Measurements from ENCODE around the gene HSPG2.

The HSPG2 gene

GRCh38 chr1:21868941-21869454, 68.1 kb downstream of the HSPG2 start:
- Histone ChIP-seq H3K4me1 (ENCODE audit: control insufficient read depth, insufficient read depth, low read length, unreplicated experiment) (peaks cover 19% of the 10 kb centered on the region), H3K79me2 (ENCODE audit: control insufficient read depth, insufficient read depth, low read length, unreplicated experiment) (no peaks in the 10 kb centered on the region), H2AFZ (ENCODE audit: low read length, unreplicated experiment) (no peak overlapping the region), H3K27me3 (ENCODE audit: insufficient read depth, low read length) (no peaks in the 10 kb centered on the region), H3K27ac (ENCODE audit: low read depth, low read length) (no peak overlapping the region), H3K4me3 (ENCODE audit: low read depth, low read length) (no peak overlapping the region), H3K36me3 (ENCODE audit: insufficient read depth, low read length) (0 out of 2 replicates have a peak, but pooled peaks cover 10% of the 10 kb centered on the region)

- no peak overlapping the region for H3K27ac ChIP-seq (ENCODE audit: low read depth, low read length)
- H3K4me3 ChIP-seq (ENCODE audit: low read depth, low read length) = no peak overlapping the region
- H3K4me1 ChIP-seq (ENCODE audit: control insufficient read depth, insufficient read depth, low read length, unreplicated experiment) = peaks cover 19% of the 10 kb centered on the region
- H3K36me3 ChIP-seq (ENCODE audit: insufficient read depth, low read length) = 0 out of 2 replicates have a peak, but pooled peaks cover 10% of the 10 kb centered on the region
- H3K27me3 ChIP-seq (ENCODE audit: insufficient read depth, low read length) = no peaks in the 10 kb centered on the region
- no peak overlapping the region for H2AFZ ChIP-seq (ENCODE audit: low read length, unreplicated experiment)
- H3K79me2 ChIP-seq (ENCODE audit: control insufficient read depth, insufficient read depth, low read length, unreplicated experiment) = no peaks in the 10 kb centered on the region
These were observed 68.6 kb downstream of the HSPG2 start for GRCh38 chr1:21868482-21868881.

- H3K79me2 ChIP-seq (ENCODE audit: control insufficient read depth, insufficient read depth, low read length, unreplicated experiment) = no peaks in the 10 kb centered on the region
- H3K27me3 ChIP-seq (ENCODE audit: insufficient read depth, low read length) = no peaks in the 10 kb centered on the region
- H3K27ac ChIP-seq (ENCODE audit: low read depth, low read length) = no peak overlapping the region
- peaks cover 20% of the 10 kb centered on the region for H3K4me1 ChIP-seq (ENCODE audit: control insufficient read depth, insufficient read depth, low read length, unreplicated experiment)
- no peak overlapping the region for H3K4me3 ChIP-seq (ENCODE audit: low read depth, low read length)
- H3K36me3 ChIP-seq (ENCODE audit: insufficient read depth, low read length) = 0 out of 2 replicates have a peak, but pooled peaks cover 10% of the 10 kb centered on the region
- H2AFZ ChIP-seq (ENCODE audit: low read length, unreplicated experiment) = no peak overlapping the region
These were observed 69.6 kb downstream of the HSPG2 start for GRCh38 chr1:21867451-21867996.

- Histone ChIP-seq H3K79me2 (ENCODE audit: control insufficient read depth, insufficient read depth, low read length, unreplicated experiment) (no peaks in the 10 kb centered on the region), H3K27me3 (ENCODE audit: insufficient read depth, low read length) (no peaks in the 10 kb centered on the region), H3K4me1 (ENCODE audit: control insufficient read depth, insufficient read depth, low read length, unreplicated experiment) (peaks cover 29% of the 10 kb centered on the region), H2AFZ (ENCODE audit: low read length, unreplicated experiment) (no peak overlapping the region), H3K27ac (ENCODE audit: low read depth, low read length) (no peak overlapping the region), H3K36me3 (ENCODE audit: insufficient read depth, low read length) (0 out of 2 replicates have a peak, but pooled peaks cover 12% of the 10 kb centered on the region), H3K4me3 (ENCODE audit: low read depth, low read length) (no peak overlapping the region)
These were observed 70.4 kb downstream of the HSPG2 start for GRCh38 chr1:21866707-21867043.

- Histone ChIP-seq H2AFZ (ENCODE audit: low read length, unreplicated experiment) (no peak overlapping the region), H3K27me3 (ENCODE audit: insufficient read depth, low read length) (no peaks in the 10 kb centered on the region), H3K4me3 (ENCODE audit: low read depth, low read length) (no peak overlapping the region), H3K4me1 (ENCODE audit: control insufficient read depth, insufficient read depth, low read length, unreplicated experiment) (peaks cover 30% of the 10 kb centered on the region), H3K36me3 (ENCODE audit: insufficient read depth, low read length) (peaks cover 17% of the 10 kb centered on the region; the same call in 1 of the 2 replicates), H3K79me2 (ENCODE audit: control insufficient read depth, insufficient read depth, low read length, unreplicated experiment) (no peaks in the 10 kb centered on the region), H3K27ac (ENCODE audit: low read depth, low read length) (no peak overlapping the region)
These were observed 71.0 kb downstream of the HSPG2 start for GRCh38 chr1:21865943-21866706.

- Histone ChIP-seq H3K27ac (ENCODE audit: low read depth, low read length) (no peak overlapping the region), H2AFZ (ENCODE audit: low read length, unreplicated experiment) (no peak overlapping the region), H3K4me3 (ENCODE audit: low read depth, low read length) (no peak overlapping the region), H3K36me3 (ENCODE audit: insufficient read depth, low read length) (peaks cover 22% of the 10 kb centered on the region; the same call in 1 of the 2 replicates), H3K4me1 (ENCODE audit: control insufficient read depth, insufficient read depth, low read length, unreplicated experiment) (peaks cover 27% of the 10 kb centered on the region), H3K79me2 (ENCODE audit: control insufficient read depth, insufficient read depth, low read length, unreplicated experiment) (no peaks in the 10 kb centered on the region), H3K27me3 (ENCODE audit: insufficient read depth, low read length) (no peaks in the 10 kb centered on the region)
These were observed 71.5 kb downstream of the HSPG2 start for GRCh38 chr1:21865609-21865942.

GRCh38 chr1:21864730-21865129, 72.4 kb downstream of the HSPG2 start:
- H3K27me3 ChIP-seq (ENCODE audit: insufficient read depth, low read length) = no peaks in the 10 kb centered on the region
- H2AFZ ChIP-seq (ENCODE audit: low read length, unreplicated experiment) = no peak overlapping the region
- H3K79me2 ChIP-seq (ENCODE audit: control insufficient read depth, insufficient read depth, low read length, unreplicated experiment) = no peaks in the 10 kb centered on the region
- H3K4me1 ChIP-seq (ENCODE audit: control insufficient read depth, insufficient read depth, low read length, unreplicated experiment) = peaks cover 19% of the 10 kb centered on the region
- H3K4me3 ChIP-seq (ENCODE audit: low read depth, low read length) = no peak overlapping the region
- H3K36me3 ChIP-seq (ENCODE audit: insufficient read depth, low read length) = peaks cover 29% of the 10 kb centered on the region; the same call in 1 of the 2 replicates
- no peak overlapping the region for H3K27ac ChIP-seq (ENCODE audit: low read depth, low read length)

GRCh38 chr1:21863981-21864380, 73.1 kb downstream of the HSPG2 start:
- H3K4me1 ChIP-seq (ENCODE audit: control insufficient read depth, insufficient read depth, low read length, unreplicated experiment) = peaks cover 12% of the 10 kb centered on the region
- no peak overlapping the region for H3K4me3 ChIP-seq (ENCODE audit: low read depth, low read length)
- H3K36me3 ChIP-seq (ENCODE audit: insufficient read depth, low read length) = peaks cover 30% of the 10 kb centered on the region; the same call in 1 of the 2 replicates
- no peak overlapping the region for H2AFZ ChIP-seq (ENCODE audit: low read length, unreplicated experiment)
- H3K27me3 ChIP-seq (ENCODE audit: insufficient read depth, low read length) = no peaks in the 10 kb centered on the region
- H3K27ac ChIP-seq (ENCODE audit: low read depth, low read length) = no peak overlapping the region
- H3K79me2 ChIP-seq (ENCODE audit: control insufficient read depth, insufficient read depth, low read length, unreplicated experiment) = no peaks in the 10 kb centered on the region

- Histone ChIP-seq H3K4me1 (ENCODE audit: control insufficient read depth, insufficient read depth, low read length, unreplicated experiment) (peaks cover 25% of the 10 kb centered on the region), H3K36me3 (ENCODE audit: insufficient read depth, low read length) (peaks cover 29% of the 10 kb centered on the region; the same call in 1 of the 2 replicates), H3K4me3 (ENCODE audit: low read depth, low read length) (no peak overlapping the region), H2AFZ (ENCODE audit: low read length, unreplicated experiment) (no peak overlapping the region), H3K27ac (ENCODE audit: low read depth, low read length) (peak overlapping the region; percentile 48), H3K79me2 (ENCODE audit: control insufficient read depth, insufficient read depth, low read length, unreplicated experiment) (no peaks in the 10 kb centered on the region), H3K27me3 (ENCODE audit: insufficient read depth, low read length) (no peaks in the 10 kb centered on the region)
These were observed 75.3 kb downstream of the HSPG2 start for GRCh38 chr1:21861602-21862429.

- no peak overlapping the region for H3K4me3 ChIP-seq (ENCODE audit: low read depth, low read length)
- H2AFZ ChIP-seq (ENCODE audit: low read length, unreplicated experiment) = no peak overlapping the region
- no peaks in the 10 kb centered on the region for H3K27me3 ChIP-seq (ENCODE audit: insufficient read depth, low read length)
- H3K79me2 ChIP-seq (ENCODE audit: control insufficient read depth, insufficient read depth, low read length, unreplicated experiment) = no peaks in the 10 kb centered on the region
- H3K36me3 ChIP-seq (ENCODE audit: insufficient read depth, low read length) = peaks cover 29% of the 10 kb centered on the region; the same call in 1 of the 2 replicates
- H3K27ac ChIP-seq (ENCODE audit: low read depth, low read length) = no peak overlapping the region
- peaks cover 25% of the 10 kb centered on the region for H3K4me1 ChIP-seq (ENCODE audit: control insufficient read depth, insufficient read depth, low read length, unreplicated experiment)
These were observed 76.1 kb downstream of the HSPG2 start for GRCh38 chr1:21860971-21861370.

Measured in ACC112 (cell line).